ENCODE results near the gene SLC2A4.

The SLC2A4 gene

DNA sequence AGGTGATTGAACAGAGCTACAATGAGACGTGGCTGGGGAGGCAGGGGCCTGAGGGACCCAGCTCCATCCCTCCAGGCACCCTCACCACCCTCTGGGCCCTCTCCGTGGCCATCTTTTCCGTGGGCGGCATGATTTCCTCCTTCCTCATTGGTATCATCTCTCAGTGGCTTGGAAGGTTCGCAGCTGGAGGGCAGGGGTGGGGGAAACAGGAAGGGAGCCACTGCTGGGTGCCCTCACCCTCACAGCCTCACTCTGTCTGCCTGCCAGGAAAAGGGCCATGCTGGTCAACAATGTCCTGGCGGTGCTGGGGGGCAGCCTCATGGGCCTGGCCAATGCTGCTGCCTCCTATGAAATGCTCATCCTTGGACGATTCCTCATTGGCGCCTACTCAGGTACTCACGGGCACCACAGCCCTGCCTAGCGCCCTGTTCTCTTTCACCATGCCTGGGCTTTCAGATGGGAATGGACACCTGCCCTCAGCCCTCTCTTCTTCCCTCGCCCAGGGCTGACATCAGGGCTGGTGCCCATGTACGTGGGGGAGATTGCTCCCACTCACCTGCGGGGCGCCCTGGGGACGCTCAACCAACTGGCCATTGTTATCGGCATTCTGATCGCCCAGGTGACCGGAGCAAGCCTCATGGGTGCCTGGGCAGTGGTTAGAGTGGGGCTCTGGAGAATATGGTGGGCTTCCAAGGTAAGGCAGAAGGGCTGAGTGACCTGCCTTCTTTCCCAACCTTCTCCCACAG is 2.1 kb downstream of the SLC2A4 start:
- Histone ChIP-seq H3K36me3 (ENCODE audit: control insufficient read depth, low read depth, low read length) (peaks cover 3% of the 10 kb centered on the region), H3K9ac (ENCODE audit: low read length) (no peak overlapping the region), H3K4me3 (ENCODE audit: low read length) (no peak overlapping the region), H3K9me3 (ENCODE audit: control insufficient read depth, low read depth, low read length) (no peaks in the 10 kb centered on the region), H3K4me1 (ENCODE audit: control insufficient read depth, low read depth, low read length) (peaks cover 10% of the 10 kb centered on the region), H3K27me3 (ENCODE audit: control insufficient read depth, insufficient read depth, low read length) (peaks cover 13% of the 10 kb centered on the region), H3K27ac (ENCODE audit: low read length) (no peak overlapping the region)

DNA sequence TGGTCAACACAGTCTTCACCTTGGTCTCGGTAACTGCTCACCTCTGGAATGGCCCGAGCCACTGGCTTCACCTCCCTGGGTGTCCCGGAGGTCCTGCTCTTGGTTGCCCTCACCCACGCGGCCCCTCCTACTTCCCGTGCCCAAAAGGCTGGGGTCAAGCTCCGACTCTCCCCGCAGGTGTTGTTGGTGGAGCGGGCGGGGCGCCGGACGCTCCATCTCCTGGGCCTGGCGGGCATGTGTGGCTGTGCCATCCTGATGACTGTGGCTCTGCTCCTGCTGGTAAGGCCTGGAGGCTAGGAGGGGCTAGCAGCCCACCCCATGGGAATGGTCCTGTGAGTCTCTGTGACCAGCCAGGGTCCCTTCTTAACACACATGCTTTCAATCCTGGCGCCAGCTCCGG is 3.4 kb downstream of the SLC2A4 start:
- H3K36me3 ChIP-seq (ENCODE audit: control insufficient read depth, low read depth, low read length), result peaks cover 3% of the 10 kb centered on the region
- no peak overlapping the region for H3K9ac ChIP-seq (ENCODE audit: low read length)
- peaks cover 8% of the 10 kb centered on the region for H3K4me1 ChIP-seq (ENCODE audit: control insufficient read depth, low read depth, low read length)
- H3K27me3 ChIP-seq (ENCODE audit: control insufficient read depth, insufficient read depth, low read length), result peaks cover 13% of the 10 kb centered on the region
- no peak overlapping the region for H3K4me3 ChIP-seq (ENCODE audit: low read length)
- H3K27ac ChIP-seq (ENCODE audit: low read length), result no peak overlapping the region
- H3K9me3 ChIP-seq (ENCODE audit: control insufficient read depth, low read depth, low read length), result no peaks in the 10 kb centered on the region

DNA sequence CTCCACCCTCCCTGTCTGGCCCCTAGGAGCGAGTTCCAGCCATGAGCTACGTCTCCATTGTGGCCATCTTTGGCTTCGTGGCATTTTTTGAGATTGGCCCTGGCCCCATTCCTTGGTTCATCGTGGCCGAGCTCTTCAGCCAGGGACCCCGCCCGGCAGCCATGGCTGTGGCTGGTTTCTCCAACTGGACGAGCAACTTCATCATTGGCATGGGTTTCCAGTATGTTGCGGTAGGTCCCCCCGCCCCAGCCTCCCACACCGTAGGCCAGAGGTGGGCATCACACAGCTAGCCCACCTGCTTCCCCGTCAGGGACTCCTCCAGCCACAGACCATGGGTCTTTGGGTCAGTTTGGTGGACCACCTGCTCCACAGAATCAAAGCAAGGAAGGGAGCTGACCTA is 4.2 kb downstream of the SLC2A4 start:
- Histone ChIP-seq H3K9ac (ENCODE audit: low read length) (no peak overlapping the region), H3K9me3 (ENCODE audit: control insufficient read depth, low read depth, low read length) (no peaks in the 10 kb centered on the region), H3K36me3 (ENCODE audit: control insufficient read depth, low read depth, low read length) (peaks cover 3% of the 10 kb centered on the region), H3K27me3 (ENCODE audit: control insufficient read depth, insufficient read depth, low read length) (peaks cover 13% of the 10 kb centered on the region), H3K4me3 (ENCODE audit: low read length) (no peak overlapping the region), H3K4me1 (ENCODE audit: control insufficient read depth, low read depth, low read length) (peaks cover 3% of the 10 kb centered on the region), H3K27ac (ENCODE audit: low read length) (no peak overlapping the region)

DNA sequence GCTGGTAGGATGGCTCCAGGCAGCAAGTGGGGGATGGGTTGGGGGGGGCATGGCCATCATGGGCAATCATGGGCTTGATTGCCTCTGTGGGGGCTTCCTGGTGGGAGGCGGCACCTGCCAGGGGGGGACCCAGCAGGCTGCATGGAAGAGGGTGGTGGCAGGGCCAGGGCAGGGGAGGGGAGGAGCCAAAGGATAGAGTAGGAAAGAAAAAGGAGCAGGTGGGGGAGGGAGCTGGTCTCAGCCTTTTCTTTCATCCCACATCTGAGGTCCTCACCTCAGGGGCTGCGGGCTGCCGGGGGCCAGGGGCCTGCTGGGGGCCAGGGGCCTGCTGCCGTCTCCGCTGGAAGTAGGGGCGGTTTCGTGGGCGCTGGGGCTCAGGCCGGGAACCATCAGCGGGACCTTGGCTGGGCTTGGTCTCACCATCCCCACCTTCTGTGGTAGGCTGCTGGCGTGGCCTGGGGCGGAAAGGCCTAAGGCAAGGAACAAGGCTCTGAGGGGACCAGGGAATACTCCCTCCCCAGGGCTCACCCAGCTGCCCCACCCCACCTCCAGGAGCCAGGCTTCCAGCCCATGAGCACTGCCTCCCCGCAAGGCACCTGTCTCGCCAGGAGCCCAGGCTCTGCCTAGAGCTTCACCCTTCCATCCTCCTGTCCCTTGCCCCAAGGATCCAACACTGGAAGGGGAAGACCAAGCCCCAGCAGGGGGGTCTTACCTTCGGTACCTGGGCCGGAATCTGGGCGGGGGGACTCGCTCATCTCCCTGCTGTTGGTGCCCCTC is 7.9 kb downstream of the SLC2A4 start:
- peaks cover 3% of the 10 kb centered on the region for H3K36me3 ChIP-seq (ENCODE audit: control insufficient read depth, low read depth, low read length)
- no peak overlapping the region for H3K4me3 ChIP-seq (ENCODE audit: low read length)
- no peaks in the 10 kb centered on the region for H3K9me3 ChIP-seq (ENCODE audit: control insufficient read depth, low read depth, low read length)
- H3K9ac ChIP-seq (ENCODE audit: low read length), result no peak overlapping the region
- H3K27me3 ChIP-seq (ENCODE audit: control insufficient read depth, insufficient read depth, low read length), result peaks cover 22% of the 10 kb centered on the region
- H3K4me1 ChIP-seq (ENCODE audit: control insufficient read depth, low read depth, low read length), result no peaks in the 10 kb centered on the region
- no peak overlapping the region for H3K27ac ChIP-seq (ENCODE audit: low read length)

DNA sequence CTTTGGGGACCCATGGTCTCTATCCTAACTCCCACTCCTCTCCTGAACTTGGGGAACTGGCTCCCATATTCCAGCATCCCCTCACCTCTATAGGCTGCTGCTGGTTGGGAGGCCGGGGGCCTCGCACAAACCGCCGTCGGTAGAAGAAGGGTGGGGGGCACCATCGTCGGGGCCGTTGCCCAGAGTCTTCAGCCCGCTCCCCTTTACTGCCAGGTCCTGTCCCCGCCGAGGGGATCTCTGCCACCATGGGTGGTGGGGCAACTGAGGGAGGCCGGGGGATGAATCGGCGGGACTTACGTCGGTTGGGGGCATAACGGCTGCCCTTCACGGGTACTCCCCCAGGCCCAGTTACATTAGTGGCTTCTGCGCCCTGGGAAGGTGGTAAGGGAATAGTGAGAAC is 8.6 kb downstream of the SLC2A4 start:
- peaks cover 26% of the 10 kb centered on the region for H3K27me3 ChIP-seq (ENCODE audit: control insufficient read depth, insufficient read depth, low read length)
- H3K4me3 ChIP-seq (ENCODE audit: low read length), result no peak overlapping the region
- H3K9ac ChIP-seq (ENCODE audit: low read length), result no peak overlapping the region
- H3K36me3 ChIP-seq (ENCODE audit: control insufficient read depth, low read depth, low read length), result peaks cover under 1% of the 10 kb centered on the region
- H3K4me1 ChIP-seq (ENCODE audit: control insufficient read depth, low read depth, low read length), result no peaks in the 10 kb centered on the region
- H3K27ac ChIP-seq (ENCODE audit: low read length), result no peak overlapping the region
- H3K9me3 ChIP-seq (ENCODE audit: control insufficient read depth, low read depth, low read length), result no peaks in the 10 kb centered on the region

DNA sequence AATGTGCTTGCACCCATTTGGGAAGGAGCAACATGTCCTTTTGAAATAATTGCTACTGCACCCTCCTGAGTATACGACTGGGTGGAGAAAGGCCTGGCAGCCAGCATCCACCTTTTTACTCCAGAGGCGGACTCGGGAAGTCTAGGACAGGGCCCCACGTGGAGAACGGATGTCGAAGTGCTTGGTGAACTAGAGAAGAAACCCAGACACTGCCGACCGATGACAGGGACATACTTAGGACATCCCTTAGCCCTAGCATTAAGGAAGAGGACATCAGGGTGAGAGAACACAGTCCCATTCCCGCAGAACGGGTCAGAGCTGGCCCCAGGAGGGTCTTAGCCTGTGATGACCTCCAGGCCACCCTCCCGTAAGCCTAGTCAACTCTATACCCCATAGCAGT is 9.2 kb downstream of the SLC2A4 start:
- H3K4me1 ChIP-seq (ENCODE audit: control insufficient read depth, low read depth, low read length), result no peaks in the 10 kb centered on the region
- no peak overlapping the region for H3K9ac ChIP-seq (ENCODE audit: low read length)
- H3K27me3 ChIP-seq (ENCODE audit: control insufficient read depth, insufficient read depth, low read length), result peaks cover 31% of the 10 kb centered on the region
- H3K4me3 ChIP-seq (ENCODE audit: low read length), result no peak overlapping the region
- H3K9me3 ChIP-seq (ENCODE audit: control insufficient read depth, low read depth, low read length), result no peaks in the 10 kb centered on the region
- H3K36me3 ChIP-seq (ENCODE audit: control insufficient read depth, low read depth, low read length), result no peaks in the 10 kb centered on the region
- no peak overlapping the region for H3K27ac ChIP-seq (ENCODE audit: low read length)

DNA sequence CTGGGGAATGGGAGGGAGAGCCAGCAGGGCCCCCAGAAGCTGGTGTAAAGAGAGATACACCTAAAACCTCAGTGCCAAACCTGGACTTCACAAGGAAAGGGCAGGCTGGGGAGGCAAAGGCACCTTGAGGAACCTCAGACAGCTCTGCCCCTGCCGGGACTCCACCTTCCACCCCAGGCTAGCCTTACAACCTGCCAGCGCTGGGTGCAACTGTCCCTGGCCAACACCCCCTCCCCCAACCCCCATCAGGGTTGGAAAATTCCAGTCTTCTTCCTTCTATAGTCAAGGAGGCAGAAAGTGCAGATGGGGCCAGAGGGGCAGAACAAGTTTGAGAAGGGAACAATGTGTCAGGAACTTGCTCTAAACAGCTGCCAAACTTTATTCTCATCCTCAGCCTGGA is 10.7 kb downstream of the SLC2A4 start:
- H3K27ac ChIP-seq (ENCODE audit: low read length), result no peak overlapping the region
- no peaks in the 10 kb centered on the region for H3K9me3 ChIP-seq (ENCODE audit: control insufficient read depth, low read depth, low read length)
- peaks cover 7% of the 10 kb centered on the region for H3K4me1 ChIP-seq (ENCODE audit: control insufficient read depth, low read depth, low read length)
- H3K9ac ChIP-seq (ENCODE audit: low read length), result no peak overlapping the region
- H3K27me3 ChIP-seq (ENCODE audit: control insufficient read depth, insufficient read depth, low read length), result peaks cover 46% of the 10 kb centered on the region
- H3K4me3 ChIP-seq (ENCODE audit: low read length), result no peak overlapping the region
- no peaks in the 10 kb centered on the region for H3K36me3 ChIP-seq (ENCODE audit: control insufficient read depth, low read depth, low read length)

DNA sequence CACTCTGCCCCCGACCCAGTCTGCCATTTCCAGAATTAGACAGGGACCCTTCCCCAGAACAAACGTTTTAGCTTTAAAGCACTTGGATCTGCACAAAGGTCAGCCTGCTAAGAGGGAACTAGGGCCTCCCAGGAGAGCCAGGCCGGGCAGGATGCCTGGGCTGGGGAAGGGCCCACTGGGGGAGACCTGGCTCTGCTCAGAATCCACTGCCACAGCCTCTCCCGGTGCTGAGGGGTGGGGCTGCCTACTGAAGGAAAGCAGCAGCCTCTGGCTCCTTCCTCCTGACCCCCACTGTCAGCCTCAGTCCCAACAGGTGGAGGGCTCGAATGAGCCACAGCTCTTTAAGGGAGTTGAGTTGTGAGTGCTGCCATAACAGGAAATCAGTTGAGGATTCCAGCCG is 11.2 kb downstream of the SLC2A4 start:
- Histone ChIP-seq H3K4me1 (ENCODE audit: control insufficient read depth, low read depth, low read length) (peaks cover 7% of the 10 kb centered on the region), H3K9me3 (ENCODE audit: control insufficient read depth, low read depth, low read length) (no peaks in the 10 kb centered on the region), H3K9ac (ENCODE audit: low read length) (no peak overlapping the region), H3K4me3 (ENCODE audit: low read length) (no peak overlapping the region), H3K36me3 (ENCODE audit: control insufficient read depth, low read depth, low read length) (no peaks in the 10 kb centered on the region), H3K27ac (ENCODE audit: low read length) (no peak overlapping the region), H3K27me3 (ENCODE audit: control insufficient read depth, insufficient read depth, low read length) (peaks cover 47% of the 10 kb centered on the region)

DNA sequence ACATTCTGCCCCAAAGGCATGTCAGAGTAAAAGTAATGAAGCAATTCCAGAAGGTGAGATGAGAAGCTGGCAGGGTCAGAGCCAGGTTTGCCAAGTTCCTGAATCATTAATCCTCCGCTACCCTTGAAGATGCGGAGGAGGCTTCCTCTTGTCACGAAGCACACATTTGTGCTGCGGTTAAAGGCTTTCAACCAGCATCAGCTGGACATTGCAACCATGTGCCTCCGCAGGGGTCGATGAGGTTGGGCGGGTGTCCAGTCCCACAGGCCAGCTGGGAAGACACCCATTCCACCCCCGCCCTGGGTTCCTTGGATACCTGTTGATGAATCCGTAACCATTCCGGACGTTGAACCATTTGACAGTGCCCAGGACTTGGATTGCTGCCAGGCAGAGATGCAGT is 11.6 kb downstream of the SLC2A4 start:
- no peak overlapping the region for H3K27ac ChIP-seq (ENCODE audit: low read length)
- peak overlapping the region; percentile 35 for H3K4me3 ChIP-seq (ENCODE audit: low read length)
- H3K9ac ChIP-seq (ENCODE audit: low read length), result no peak overlapping the region
- no peaks in the 10 kb centered on the region for H3K36me3 ChIP-seq (ENCODE audit: control insufficient read depth, low read depth, low read length)
- H3K27me3 ChIP-seq (ENCODE audit: control insufficient read depth, insufficient read depth, low read length), result peaks cover 47% of the 10 kb centered on the region
- no peaks in the 10 kb centered on the region for H3K9me3 ChIP-seq (ENCODE audit: control insufficient read depth, low read depth, low read length)
- H3K4me1 ChIP-seq (ENCODE audit: control insufficient read depth, low read depth, low read length), result peaks cover 7% of the 10 kb centered on the region

DNA sequence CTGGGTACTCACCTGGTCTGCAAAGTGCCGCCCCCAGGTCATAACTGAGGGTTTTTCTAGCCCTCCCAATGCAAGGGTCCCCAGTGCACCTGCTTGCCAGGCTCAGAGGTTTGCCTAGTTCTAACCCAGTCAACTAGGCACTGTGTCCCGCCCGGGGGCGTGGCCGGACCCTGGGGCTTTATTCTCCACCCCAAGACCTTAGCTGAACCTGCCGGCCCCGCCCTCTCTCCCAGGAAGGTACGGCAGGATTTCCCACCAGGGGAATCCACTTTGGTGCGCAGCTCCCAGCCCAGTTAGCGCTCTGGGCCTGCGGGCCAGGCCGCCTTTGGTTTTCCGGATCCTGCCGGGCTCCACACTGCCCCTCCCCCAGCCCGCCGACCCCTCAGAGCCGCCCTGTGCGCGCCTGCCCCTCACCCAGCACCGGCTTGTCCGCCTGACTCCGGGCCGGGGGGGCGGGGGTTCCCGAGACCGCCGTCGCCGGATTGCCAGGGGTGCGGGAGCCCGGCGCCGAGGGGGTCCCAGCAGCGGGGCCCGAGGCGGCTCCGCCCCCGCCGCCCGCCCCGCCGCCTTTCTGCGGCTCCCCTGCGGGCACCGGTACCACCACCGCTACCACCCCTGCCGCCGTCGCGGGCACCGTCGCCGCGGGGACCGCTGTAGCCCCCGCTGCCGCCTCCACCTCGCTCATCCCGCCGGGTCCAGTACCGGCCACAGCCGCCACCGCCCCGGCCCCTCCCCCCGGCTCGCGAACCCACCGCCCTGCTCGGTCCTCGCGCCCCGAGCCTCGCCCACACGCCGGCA is 12.5 kb downstream of the SLC2A4 start:
- no peaks in the 10 kb centered on the region for H3K9me3 ChIP-seq (ENCODE audit: control insufficient read depth, low read depth, low read length)
- peaks cover 47% of the 10 kb centered on the region for H3K27me3 ChIP-seq (ENCODE audit: control insufficient read depth, insufficient read depth, low read length)
- no peak overlapping the region for H3K9ac ChIP-seq (ENCODE audit: low read length)
- peak overlapping the region; percentile 35 for H3K4me3 ChIP-seq (ENCODE audit: low read length)
- no peaks in the 10 kb centered on the region for H3K36me3 ChIP-seq (ENCODE audit: control insufficient read depth, low read depth, low read length)
- no peak overlapping the region for H3K27ac ChIP-seq (ENCODE audit: low read length)
- peaks cover 7% of the 10 kb centered on the region for H3K4me1 ChIP-seq (ENCODE audit: control insufficient read depth, low read depth, low read length)

DNA sequence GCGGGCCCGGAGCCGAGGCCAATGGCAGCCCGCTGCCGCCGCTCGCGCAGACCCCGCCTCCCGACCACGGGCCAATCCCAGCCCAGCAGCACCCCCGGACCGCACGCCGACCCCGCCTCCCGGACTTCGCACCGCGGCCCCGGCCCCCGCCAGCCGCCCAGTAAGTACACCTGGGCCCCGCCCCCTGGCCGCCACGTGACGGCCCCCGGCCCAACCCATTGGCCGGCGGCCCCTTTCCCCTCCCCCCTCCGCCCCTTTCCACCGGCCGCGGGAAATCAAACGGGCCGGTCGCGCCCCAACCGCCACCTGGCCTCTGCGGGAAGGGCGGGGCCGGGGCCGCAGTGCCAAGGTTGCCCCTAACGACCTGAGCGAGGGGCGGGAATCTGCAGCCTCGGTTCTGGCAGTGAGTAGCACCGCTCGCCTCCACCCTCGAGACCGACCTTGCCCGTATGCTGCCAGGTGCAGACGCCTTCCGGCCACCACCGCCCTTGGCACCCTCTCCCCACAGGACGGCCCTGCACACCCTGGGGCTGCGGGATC is 13.2 kb downstream of the SLC2A4 start, which contains the start of gene YBX2:
Gene YBX2, minus strand, starts transcription at position 26 of the 540 bp plus-strand sequence. CDS start 139 bp downstream, outside the sequence.
- Histone ChIP-seq H3K4me1 (ENCODE audit: control insufficient read depth, low read depth, low read length) (peaks cover 7% of the 10 kb centered on the region), H3K9ac (ENCODE audit: low read length) (no peak within 1 kb of the TSS), H3K4me3 (ENCODE audit: low read length) (peak within 1 kb of the TSS; percentile 47), H3K27me3 (ENCODE audit: control insufficient read depth, insufficient read depth, low read length) (peaks cover 47% of the 10 kb centered on the region), H3K9me3 (ENCODE audit: control insufficient read depth, low read depth, low read length) (no peaks in the 10 kb centered on the region), H3K36me3 (ENCODE audit: control insufficient read depth, low read depth, low read length) (no peaks in the 10 kb centered on the region), H3K27ac (ENCODE audit: low read length) (no peak within 1 kb of the TSS)
